Calu3 (cell line): ENCODE measurements around the gene GHRHR. TPM values are rescaled to one million over a fixed set of nuclear protein-coding genes. Genes with fewer than 3 reads are reported as not detected.

ENCODE experiments used
- BruUV-seq: library from RNA; stranded (reverse); fragments of 400-500 nt; replicated peaks from 2 replicates; lab custom pipeline; 2021; lab: Mats Ljungman, UMichigan
- CTCF ChIA-PET: fragments of 300-600 bp; sonication (Branson Sonifier 250); formaldehyde crosslinking; loops from one replicate; lab custom pipeline; 2022; ENCODE audit warnings: antibody characterized with exemption; lab: Charles Lee
- DNase-seq: peaks from one replicate; pipeline ENCODE4 v3.0.0; 2022
- H3K27ac Mint-ChIP-seq: one replicate; pipeline ENCODE4 v1.8.0; 2022; ENCODE audit warnings: mixed read lengths; ENCODE audit not compliant: unreplicated experiment
- H3K27me3 Mint-ChIP-seq: one replicate; pipeline ENCODE4 v1.8.0; 2022; ENCODE audit warnings: mixed read lengths; ENCODE audit not compliant: unreplicated experiment
- H3K36me3 Mint-ChIP-seq: one replicate; pipeline ENCODE4 v1.8.0; 2022; ENCODE audit warnings: mild to moderate bottlenecking, moderate library complexity, mixed read lengths; ENCODE audit not compliant: insufficient read depth, unreplicated experiment
- H3K4me1 Mint-ChIP-seq: one replicate; pipeline ENCODE4 v1.8.0; 2022; ENCODE audit warnings: mild to moderate bottlenecking, low read depth, mixed read lengths; ENCODE audit not compliant: unreplicated experiment
- H3K4me3 Mint-ChIP-seq: one replicate; pipeline ENCODE4 v1.8.0; 2022; ENCODE audit warnings: mild to moderate bottlenecking, low read depth, moderate library complexity, mixed read lengths; ENCODE audit not compliant: unreplicated experiment
- H3K9me3 Mint-ChIP-seq: one replicate; pipeline ENCODE4 v1.8.0; 2022; ENCODE audit warnings: low read depth, mixed read lengths; ENCODE audit not compliant: unreplicated experiment
- intact Hi-C: fragments of 100-400 bp; cut with micrococcal nuclease; formaldehyde crosslinking; loops from one replicate; pipeline ENCODE4 v1.10.0; 2022; ENCODE audit not compliant: unreplicated experiment
- total RNA-seq: library from RNA; stranded (reverse); gene quantifications from 2 replicates; pipeline ENCODE4 v1.2.3, GENCODE V29; 2022
- TF ChIP-seq, protein P1 (sequence below): fragments of 200-600 bp; IDR thresholded peaks from one replicate; pipeline ENCODE4 v1.8.0; 2022; ENCODE audit warnings: antibody characterized with exemption; ENCODE audit not compliant: unreplicated experiment

The GHRHR gene
- total RNA-seq, 1 experiment from 2014 or later: not detected

DNA sequence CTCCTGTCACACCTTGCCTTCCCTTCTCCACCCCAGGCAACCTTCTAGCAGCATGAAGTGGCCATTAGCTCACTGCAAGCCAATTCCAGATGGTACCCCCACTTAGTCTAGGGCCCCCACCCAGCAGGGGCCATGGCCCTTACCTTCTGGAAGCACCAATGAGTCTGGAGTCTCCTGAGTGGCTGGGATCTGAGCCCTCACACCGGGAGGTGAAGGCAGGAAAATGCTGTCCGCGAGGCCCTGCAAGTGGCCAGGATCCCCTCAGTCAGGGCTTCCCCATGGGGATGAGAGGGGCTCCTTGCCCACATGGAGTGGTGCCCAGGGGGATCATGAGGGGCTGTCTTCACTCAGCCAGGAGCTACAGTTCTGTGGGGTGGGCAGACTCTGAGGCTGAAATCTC, 47.5 kb upstream of the GHRHR start:
- peaks cover 55% of the 10 kb centered on the region for H3K4me1 Mint-ChIP-seq
- H3K36me3 Mint-ChIP-seq: peaks cover 4% of the 10 kb centered on the region
- TF ChIP-seq, protein P1, sequence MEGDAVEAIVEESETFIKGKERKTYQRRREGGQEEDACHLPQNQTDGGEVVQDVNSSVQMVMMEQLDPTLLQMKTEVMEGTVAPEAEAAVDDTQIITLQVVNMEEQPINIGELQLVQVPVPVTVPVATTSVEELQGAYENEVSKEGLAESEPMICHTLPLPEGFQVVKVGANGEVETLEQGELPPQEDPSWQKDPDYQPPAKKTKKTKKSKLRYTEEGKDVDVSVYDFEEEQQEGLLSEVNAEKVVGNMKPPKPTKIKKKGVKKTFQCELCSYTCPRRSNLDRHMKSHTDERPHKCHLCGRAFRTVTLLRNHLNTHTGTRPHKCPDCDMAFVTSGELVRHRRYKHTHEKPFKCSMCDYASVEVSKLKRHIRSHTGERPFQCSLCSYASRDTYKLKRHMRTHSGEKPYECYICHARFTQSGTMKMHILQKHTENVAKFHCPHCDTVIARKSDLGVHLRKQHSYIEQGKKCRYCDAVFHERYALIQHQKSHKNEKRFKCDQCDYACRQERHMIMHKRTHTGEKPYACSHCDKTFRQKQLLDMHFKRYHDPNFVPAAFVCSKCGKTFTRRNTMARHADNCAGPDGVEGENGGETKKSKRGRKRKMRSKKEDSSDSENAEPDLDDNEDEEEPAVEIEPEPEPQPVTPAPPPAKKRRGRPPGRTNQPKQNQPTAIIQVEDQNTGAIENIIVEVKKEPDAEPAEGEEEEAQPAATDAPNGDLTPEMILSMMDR: no peak
- intact Hi-C loops: no loop called here
- no peaks in the 10 kb centered on the region for H3K9me3 Mint-ChIP-seq
- H3K27me3 Mint-ChIP-seq: no peaks in the 10 kb centered on the region
- no TSS peak for BruUV-seq
- H3K27ac Mint-ChIP-seq: no peak overlapping the region
- no peak for DNase-seq
- no peak overlapping the region for H3K4me3 Mint-ChIP-seq
- CTCF ChIA-PET: interaction anchor here (1.2 kb wide), 1 partner anchor 15 kb away, joined by 4 read pairs; no protein-coding TSS in a partner anchor

DNA sequence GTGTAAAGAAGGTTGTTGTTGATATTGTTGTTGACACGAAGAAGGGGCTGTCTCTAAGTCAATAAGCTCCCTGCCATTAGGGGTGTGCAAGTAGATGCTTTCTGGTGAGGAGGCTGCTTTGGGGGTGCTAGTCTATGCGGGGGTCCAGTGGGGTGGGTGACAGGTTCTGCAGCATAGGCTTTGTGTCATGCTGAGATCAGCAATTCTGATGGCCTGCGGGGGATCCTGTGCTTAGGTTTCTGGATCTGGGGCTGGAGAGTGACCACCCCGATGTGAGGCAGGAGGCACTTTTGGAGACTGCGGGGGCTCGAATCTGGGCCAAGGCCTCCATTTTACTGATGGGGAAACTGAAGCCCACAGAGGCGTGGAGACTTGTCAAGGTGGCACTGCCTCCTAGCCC, 47.0 kb upstream of the GHRHR start:
- Mint-ChIP-seq H3K4me1 (peaks cover 60% of the 10 kb centered on the region), H3K36me3 (peaks cover 4% of the 10 kb centered on the region), H3K9me3 (no peaks in the 10 kb centered on the region), H3K27me3 (no peaks in the 10 kb centered on the region), H3K27ac (no peak overlapping the region), H3K4me3 (no peak overlapping the region)
- CTCF ChIA-PET: no interaction called here
- intact Hi-C loops: no loop called here
- TF ChIP-seq, protein P1: no peak
- no peak for DNase-seq
- no TSS peak for BruUV-seq

DNA sequence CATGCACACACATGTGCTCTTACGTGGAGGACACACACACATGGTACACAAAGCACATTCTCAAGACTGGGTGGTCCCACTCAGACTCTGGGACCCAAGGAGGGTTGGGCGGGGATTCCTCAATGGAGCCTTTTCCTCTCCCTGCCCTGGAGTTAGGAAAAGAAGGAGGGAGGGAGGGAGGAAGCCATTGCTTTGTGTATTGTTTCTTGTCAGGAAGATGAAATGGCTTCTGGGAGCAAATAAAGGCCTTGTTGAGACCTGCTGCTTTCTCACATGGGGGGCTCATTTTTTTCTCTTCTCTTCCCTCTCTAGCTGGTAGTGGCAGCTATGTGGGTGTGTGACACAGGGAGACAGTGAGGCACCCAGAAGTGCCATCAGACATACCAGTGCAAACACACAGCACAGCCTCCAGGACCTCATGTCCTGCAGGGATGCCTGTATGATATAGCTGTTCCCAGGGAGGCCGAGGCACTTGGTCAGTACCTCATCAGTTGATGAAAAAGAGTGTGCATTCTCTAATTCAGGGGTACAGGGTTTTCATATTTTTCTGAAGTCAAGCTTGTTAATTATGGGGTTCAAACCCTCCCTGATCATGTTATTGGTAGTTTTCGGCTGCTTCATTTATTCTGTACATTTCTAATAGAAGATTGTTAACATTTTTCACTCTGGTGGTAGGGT, 46.4 kb upstream of the GHRHR start:
- Mint-ChIP-seq H3K36me3 (peaks cover 4% of the 10 kb centered on the region), H3K4me1 (peaks cover 57% of the 10 kb centered on the region), H3K27ac (no peak overlapping the region), H3K4me3 (no peak overlapping the region), H3K27me3 (no peaks in the 10 kb centered on the region), H3K9me3 (no peaks in the 10 kb centered on the region)
- TF ChIP-seq, protein P1: no peak
- no TSS peak for BruUV-seq
- intact Hi-C loops: no loop called here
- DNase-seq: no peak
- CTCF ChIA-PET: no interaction called here

DNA sequence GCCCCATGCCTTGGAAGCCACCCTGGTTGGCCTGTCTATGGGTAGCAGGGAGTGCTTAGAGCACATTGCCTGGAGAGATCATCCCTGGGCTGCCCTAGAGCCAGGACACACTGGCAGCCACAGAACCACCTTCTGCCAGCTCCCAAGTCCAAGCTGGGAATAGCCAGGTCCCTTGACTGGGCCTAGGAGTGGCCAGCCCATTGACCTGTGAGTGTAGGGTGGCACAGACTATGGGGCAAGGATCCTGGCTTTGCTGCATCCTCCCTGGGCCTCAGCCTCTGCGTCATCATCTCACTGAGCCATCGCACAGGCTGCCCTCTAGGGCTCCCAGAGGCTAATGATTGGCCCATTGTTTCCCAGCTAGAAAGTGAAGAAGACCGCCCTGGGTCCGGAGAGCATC, 45.1 kb upstream of the GHRHR start:
- TF ChIP-seq, protein P1: no peak
- intact Hi-C loops: no loop called here
- CTCF ChIA-PET: interaction anchor here (0.7 to 1.8 kb wide), 3 partner anchors 20 to 163 kb away, joined by 4 to 7 read pairs (median 5); no protein-coding TSS in a partner anchor
- Mint-ChIP-seq H3K27ac (no peak overlapping the region), H3K4me1 (peaks cover 44% of the 10 kb centered on the region), H3K27me3 (no peaks in the 10 kb centered on the region), H3K9me3 (no peaks in the 10 kb centered on the region), H3K36me3 (no peaks in the 10 kb centered on the region), H3K4me3 (no peak overlapping the region)
- BruUV-seq: no TSS peak
- no peak for DNase-seq
